Hepatocyte (in vitro differentiated cells): ENCODE data around the gene KAZALD1. TPM values are rescaled to one million over a fixed set of nuclear protein-coding genes. Genes with fewer than 3 reads are reported as not detected.

ENCODE experiments used
- DNase-seq: peaks from one replicate; pipeline ENCODE4 v3.0.0-alpha.2; 2016; ENCODE audit warnings: low spot score
- H2AFZ ChIP-seq: fragments of 200-600 bp; sonication (generic); 2 replicates; pipeline ENCODE4 v1.6.0; 2016; ENCODE audit warnings: antibody characterized with exemption, mild to moderate bottlenecking
- H3K27ac ChIP-seq: fragments of 200-600 bp; sonication (generic); 2 replicates; pipeline ENCODE4 v1.5.1; 2016; ENCODE audit warnings: mild to moderate bottlenecking
- H3K27me3 ChIP-seq: fragments of 200-600 bp; sonication (generic); 2 replicates; pipeline ENCODE4 v1.6.1; 2016
- H3K36me3 ChIP-seq: fragments of 200-600 bp; sonication (generic); replicated peaks from 2 replicates; pipeline ENCODE4 v1.5.1; 2016; ENCODE audit warnings: low read depth; ENCODE audit not compliant: insufficient read depth
- H3K4me1 ChIP-seq: fragments of 200-600 bp; sonication (generic); 2 replicates; pipeline ENCODE4 v1.5.1; 2016; ENCODE audit warnings: mild to moderate bottlenecking, moderate library complexity; ENCODE audit not compliant: insufficient read depth
- H3K4me2 ChIP-seq: fragments of 200-600 bp; sonication (generic); 2 replicates; pipeline ENCODE4 v1.6.0; 2016
- H3K4me3 ChIP-seq: fragments of 200-600 bp; sonication (generic); 2 replicates; pipeline ENCODE4 v1.5.1; 2016; ENCODE audit warnings: mild to moderate bottlenecking
- H3K79me2 ChIP-seq: fragments of 200-600 bp; sonication (generic); 2 replicates; pipeline ENCODE4 v1.6.0; 2017; ENCODE audit warnings: mild to moderate bottlenecking
- H3K9me2 ChIP-seq: fragments of 200-600 bp; sonication (generic); replicated peaks from 2 replicates; pipeline ENCODE4 v1.6.0; 2017; ENCODE audit warnings: mild to moderate bottlenecking; ENCODE audit not compliant: insufficient read depth
- H3K9me3 ChIP-seq: fragments of 200-600 bp; sonication (generic); 2 replicates; pipeline ENCODE4 v1.5.1; 2016; ENCODE audit warnings: low read depth, mild to moderate bottlenecking
- H4K20me1 ChIP-seq: fragments of 200-600 bp; sonication (generic); 2 replicates; pipeline ENCODE4 v1.6.0; 2016; ENCODE audit warnings: mild to moderate bottlenecking; ENCODE audit not compliant: insufficient read depth, poor library complexity, severe bottlenecking
- EZH2 ChIP-seq: fragments of 200-600 bp; sonication (generic); IDR thresholded peaks from 2 replicates; pipeline ENCODE4 v1.6.1; 2016; ENCODE audit warnings: antibody characterized with exemption, mild to moderate bottlenecking, borderline replicate concordance
- EZH2phosphoT487 ChIP-seq: fragments of 200-600 bp; sonication (generic); IDR thresholded peaks from one replicate; pipeline ENCODE4 v1.6.1; 2018; ENCODE audit warnings: antibody characterized with exemption, mild to moderate bottlenecking, low read depth, moderate library complexity; ENCODE audit not compliant: unreplicated experiment, severe bottlenecking
- WGBS: methylation state at CpG from one replicate; pipeline ENCODE4 v1.1.6; 2016; ENCODE audit warnings: low lambda C conversion rate; ENCODE audit errors: missing lambda C conversion rate; 5-methylcytosine and 5-hydroxymethylcytosine counted together
- polyA plus RNA-seq: library from polyadenylated mRNA; unstranded; fragments of >200 nt; fragmentation: Nextera tagmentation; extraction: Ambion mirVana; gene quantifications from 2 replicates; pipeline ENCODE4 v1.2.1, GENCODE V29; 2016
- total RNA-seq: library from RNA; depleted of rRNA; stranded (reverse); fragments of >200 nt; gene quantifications from 2 replicates; pipeline ENCODE4 v1.2.3, GENCODE V29; 2014
- TF ChIP-seq, protein P1 (sequence below): fragments of 200-600 bp; sonication (generic); IDR thresholded peaks from 2 replicates; pipeline ENCODE4 v1.5.1; 2016; ENCODE audit warnings: antibody characterized with exemption, mild to moderate bottlenecking; ENCODE audit not compliant: poor library complexity

The KAZALD1 gene
- total and polyA plus RNA-seq, 2 experiments from 2014 or later = 18.2 to 31.9 TPM

DNA sequence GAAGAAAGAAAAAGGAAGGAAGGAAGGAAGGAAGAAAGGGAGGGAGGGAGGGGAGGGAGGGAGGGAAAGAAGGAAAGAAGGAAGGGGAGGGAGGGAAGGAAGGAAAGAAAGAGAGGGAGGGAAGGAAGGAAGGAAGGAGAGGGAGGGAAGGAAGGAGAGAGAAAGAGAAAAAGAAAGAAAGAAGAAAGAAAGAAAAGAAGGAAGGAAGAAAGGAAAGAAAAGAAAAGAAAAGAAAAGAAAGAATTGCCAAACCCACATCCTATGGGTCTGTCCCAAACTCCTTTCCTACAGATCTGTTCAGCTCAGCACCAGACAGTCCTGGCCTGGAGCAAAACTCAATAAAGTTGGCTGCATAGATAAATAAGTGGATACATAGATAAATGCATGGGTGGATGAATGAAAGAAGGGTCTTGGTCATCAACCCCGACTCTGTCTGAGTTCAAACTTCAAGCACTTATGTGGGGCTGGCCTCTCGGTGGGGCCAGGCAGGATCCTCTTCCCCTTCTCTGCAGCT, 52.2 kb downstream of the KAZALD1 start:
- Histone ChIP-seq H3K4me3 (no peak overlapping the region), H3K4me1 (peaks cover 6% of the 10 kb centered on the region), H3K79me2 (no peaks in the 10 kb centered on the region), H3K4me2 (no peak overlapping the region), H2AFZ (no peak overlapping the region), H3K9me3 (no peaks in the 10 kb centered on the region), H3K27ac (no peak overlapping the region), H3K27me3 (peaks cover 20% of the 10 kb centered on the region), H3K36me3 (no peaks in the 10 kb centered on the region), H3K9me2 (no peaks in the 10 kb centered on the region), H4K20me1 (no peaks in the 10 kb centered on the region)
- no peak for DNase-seq
- TF ChIP-seq, protein P1, sequence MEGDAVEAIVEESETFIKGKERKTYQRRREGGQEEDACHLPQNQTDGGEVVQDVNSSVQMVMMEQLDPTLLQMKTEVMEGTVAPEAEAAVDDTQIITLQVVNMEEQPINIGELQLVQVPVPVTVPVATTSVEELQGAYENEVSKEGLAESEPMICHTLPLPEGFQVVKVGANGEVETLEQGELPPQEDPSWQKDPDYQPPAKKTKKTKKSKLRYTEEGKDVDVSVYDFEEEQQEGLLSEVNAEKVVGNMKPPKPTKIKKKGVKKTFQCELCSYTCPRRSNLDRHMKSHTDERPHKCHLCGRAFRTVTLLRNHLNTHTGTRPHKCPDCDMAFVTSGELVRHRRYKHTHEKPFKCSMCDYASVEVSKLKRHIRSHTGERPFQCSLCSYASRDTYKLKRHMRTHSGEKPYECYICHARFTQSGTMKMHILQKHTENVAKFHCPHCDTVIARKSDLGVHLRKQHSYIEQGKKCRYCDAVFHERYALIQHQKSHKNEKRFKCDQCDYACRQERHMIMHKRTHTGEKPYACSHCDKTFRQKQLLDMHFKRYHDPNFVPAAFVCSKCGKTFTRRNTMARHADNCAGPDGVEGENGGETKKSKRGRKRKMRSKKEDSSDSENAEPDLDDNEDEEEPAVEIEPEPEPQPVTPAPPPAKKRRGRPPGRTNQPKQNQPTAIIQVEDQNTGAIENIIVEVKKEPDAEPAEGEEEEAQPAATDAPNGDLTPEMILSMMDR = no peak
- TF ChIP-seq EZH2phosphoT487 = no peak
- no peak for TF ChIP-seq EZH2
- WGBS = 50% methylated on average over 2 of the region's 2 CpGs

DNA sequence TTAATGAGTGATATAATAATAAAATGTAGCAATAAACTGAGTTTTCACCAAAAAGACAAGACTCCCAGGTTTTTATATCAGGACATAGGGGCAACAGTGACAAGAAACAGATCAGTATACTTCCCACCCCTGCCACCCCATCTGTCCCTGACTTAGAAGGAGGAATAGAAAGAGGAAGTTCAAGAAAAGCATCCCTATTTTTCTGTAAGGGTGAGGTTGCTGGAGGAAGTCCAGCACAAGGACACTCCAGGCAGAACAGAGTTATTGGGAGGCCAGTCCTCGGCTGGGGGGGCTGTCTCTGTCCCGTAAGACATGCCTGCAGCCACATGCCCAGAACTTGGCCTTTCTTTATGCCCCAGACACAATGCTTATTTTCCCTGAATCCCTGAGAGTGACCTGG, 52.9 kb downstream of the KAZALD1 start:
- no peak for DNase-seq
- Histone ChIP-seq H3K79me2 (no peaks in the 10 kb centered on the region), H3K4me3 (no peak overlapping the region), H3K9me3 (no peaks in the 10 kb centered on the region), H3K9me2 (no peaks in the 10 kb centered on the region), H3K36me3 (no peaks in the 10 kb centered on the region), H3K4me2 (no peak overlapping the region), H3K27me3 (peaks cover 26% of the 10 kb centered on the region), H3K4me1 (peaks cover 6% of the 10 kb centered on the region), H2AFZ (no peak overlapping the region), H4K20me1 (no peaks in the 10 kb centered on the region), H3K27ac (no peak overlapping the region)
- TF ChIP-seq, protein P1 = no peak
- TF ChIP-seq EZH2phosphoT487 (no peak), EZH2 (no peak)
- 79% methylated on average over 2 of the region's 2 CpGs for WGBS

Other genes starting within 250 kb of the KAZALD1 start
- gene SLF2, start 149.0 kb upstream of the KAZALD1 start, total RNA-seq = 23.5 and 28.9 TPM in 2 replicates
- 11.7 and 20.1 TPM in 2 replicates for gene SLF2, start 149.0 kb upstream of the KAZALD1 start, polyA plus RNA-seq
- gene SEMA4G, start 92.5 kb upstream of the KAZALD1 start, total RNA-seq = 48.6 and 54.8 TPM in 2 replicates
- gene SEMA4G, start 92.5 kb upstream of the KAZALD1 start, polyA plus RNA-seq = 28.6 and 38.9 TPM in 2 replicates
- 60.1 and 65.9 TPM in 2 replicates for gene MRPL43, start 74.5 kb upstream of the KAZALD1 start, total RNA-seq
- gene MRPL43, start 74.5 kb upstream of the KAZALD1 start, polyA plus RNA-seq = 111 and 112 TPM in 2 replicates
- 3.2 and 5.0 TPM in 2 replicates for gene TWNK, start 74.4 kb upstream of the KAZALD1 start, total RNA-seq
- 4.0 and 5.1 TPM in 2 replicates for gene TWNK, start 74.4 kb upstream of the KAZALD1 start, polyA plus RNA-seq
- gene LZTS2, start 62.2 kb upstream of the KAZALD1 start, total RNA-seq = 62.9 and 73.6 TPM in 2 replicates
- 88.5 and 90.7 TPM in 2 replicates for gene LZTS2, start 62.2 kb upstream of the KAZALD1 start, polyA plus RNA-seq
- gene PDZD7, start 30.9 kb upstream of the KAZALD1 start, total RNA-seq = 2.5 and 6.0 TPM in 2 replicates
- gene PDZD7, start 30.9 kb upstream of the KAZALD1 start, polyA plus RNA-seq = 8.4 and 10.5 TPM in 2 replicates
- gene SFXN3, start 30.8 kb upstream of the KAZALD1 start, total RNA-seq = 92.4 and 102 TPM in 2 replicates
- gene SFXN3, start 30.8 kb upstream of the KAZALD1 start, polyA plus RNA-seq = 93.6 and 126 TPM in 2 replicates
- gene TLX1, start 69.3 kb downstream of the KAZALD1 start, total RNA-seq = 0.24 TPM in 1 of 2 replicates, not detected in the other
- gene TLX1, start 69.3 kb downstream of the KAZALD1 start, polyA plus RNA-seq = 0.68 TPM in 1 of 2 replicates, not detected in the other
- gene LBX1, start 167.5 kb downstream of the KAZALD1 start, total RNA-seq = not detected in 2 replicates
- 0.33 TPM in 1 of 2 replicates, not detected in the other for gene LBX1, start 167.5 kb downstream of the KAZALD1 start, polyA plus RNA-seq